ENCODE data around the gene MCF2L.
"Not testable (repeated sequence)": the region's sequence is repeated elsewhere in the genome, so short reads cannot be mapped to it uniquely, and the experiment has no call there.

Gene MCF2L

GRCh38 chr13:113051641-113052040, 82.6 kb downstream of the MCF2L start:
- DNase-seq: no peak

- DNase-seq: no peak
These were observed 83.2 kb downstream of the MCF2L start for GRCh38 chr13:113052206-113052605.

- no peak for DNase-seq
These were observed 84.0 kb downstream of the MCF2L start for GRCh38 chr13:113052971-113053370.

GRCh38 chr13:113053376-113053775, 84.4 kb downstream of the MCF2L start:
- DNase-seq: no peak

GRCh38 chr13:113053801-113054604, 85.0 kb downstream of the MCF2L start:
- no peak for DNase-seq

- DNase-seq: no peak
These were observed 88.1 kb downstream of the MCF2L start for GRCh38 chr13:113057084-113057483.

- not testable (repeated sequence) for DNase-seq
These were observed 88.5 kb downstream of the MCF2L start for GRCh38 chr13:113057559-113057958.

GRCh38 chr13:113058129-113058987, 89.3 kb downstream of the MCF2L start:
- no peak for DNase-seq

- DNase-seq: no peak
These were observed 90.2 kb downstream of the MCF2L start for GRCh38 chr13:113058988-113059850.

GRCh38 chr13:113059891-113060290, 90.9 kb downstream of the MCF2L start:
- no peak for DNase-seq

- DNase-seq: no peak
These were observed 91.7 kb downstream of the MCF2L start for GRCh38 chr13:113060557-113061270.

GRCh38 chr13:113061271-113061625, 92.2 kb downstream of the MCF2L start:
- DNase-seq: no peak

- no peak for DNase-seq
These were observed 92.9 kb downstream of the MCF2L start for GRCh38 chr13:113061796-113062425.

GRCh38 chr13:113062691-113063090, 93.7 kb downstream of the MCF2L start:
- DNase-seq: no peak

GRCh38 chr13:113063091-113063491, 94.1 kb downstream of the MCF2L start:
- no peak for DNase-seq

GRCh38 chr13:113064000-113064533, 95.1 kb downstream of the MCF2L start:
- DNase-seq: no peak

- no peak for DNase-seq
These were observed 95.8 kb downstream of the MCF2L start for GRCh38 chr13:113064534-113065405.

- no peak for DNase-seq
These were observed 96.6 kb downstream of the MCF2L start for GRCh38 chr13:113065406-113066141.

- DNase-seq: no peak
These were observed 97.1 kb downstream of the MCF2L start for GRCh38 chr13:113066142-113066455.

- no peak for DNase-seq
These were observed 97.7 kb downstream of the MCF2L start for GRCh38 chr13:113066746-113067145.

Data from NCI-H526 (cell line).